GM19452 (cell line): ENCODE data around the gene ADCY7.

Experiments
- ATAC-seq: cut with Tn5 transposase; IDR thresholded peaks from one replicate; pipeline ENCODE4 v1.9.1; 2021; ENCODE audit not compliant: unreplicated experiment

Gene ADCY7

DNA sequence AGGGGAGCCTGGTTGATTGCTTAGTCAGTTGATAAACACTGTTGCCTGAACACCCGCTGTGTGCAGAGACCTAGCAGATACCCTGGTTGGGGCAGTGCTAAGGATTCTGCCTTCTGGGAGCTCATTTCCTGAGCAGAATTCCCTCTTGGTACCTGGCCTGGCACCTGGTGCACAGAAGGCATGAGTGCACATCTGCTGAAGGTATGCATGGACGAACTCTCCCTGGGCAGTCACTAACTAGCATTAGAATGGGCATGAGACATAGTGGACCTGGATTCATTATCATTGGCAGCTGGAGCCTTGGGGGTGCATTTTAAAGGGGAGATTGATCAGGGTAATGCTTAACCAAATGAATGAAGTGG is 13.1 kb downstream of the ADCY7 start:
- ATAC-seq, result no peak

DNA sequence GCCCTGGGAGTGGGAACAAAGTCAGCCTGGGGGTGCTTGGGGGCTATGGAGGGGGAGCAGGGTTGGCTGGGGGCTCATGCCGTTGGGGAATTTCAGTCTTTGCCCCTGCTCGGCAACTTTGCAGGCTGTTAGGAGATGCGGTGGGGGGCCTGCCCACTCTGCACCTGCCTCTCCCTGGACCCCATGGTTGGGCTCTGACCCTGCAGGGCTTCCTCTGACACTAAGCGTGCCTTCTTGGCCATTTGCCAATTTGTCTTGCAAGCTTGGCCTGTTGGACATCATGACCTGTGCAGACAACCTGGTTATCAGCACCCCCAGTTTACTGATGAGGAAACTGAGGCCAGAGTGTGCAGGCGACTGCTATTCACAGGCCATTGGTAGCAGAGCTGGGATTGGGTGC is 14.6 kb downstream of the ADCY7 start:
- no peak for ATAC-seq

- ATAC-seq, result no peak
Measured at GRCh38 chr16:50281391-50282009, 15.1 kb downstream of the ADCY7 start.

GRCh38 chr16:50282010-50282538 is 15.7 kb downstream of the ADCY7 start:
- ATAC-seq, result peak; percentile 92

- no peak for ATAC-seq
Measured at GRCh38 chr16:50282955-50283631, 16.7 kb downstream of the ADCY7 start.

DNA sequence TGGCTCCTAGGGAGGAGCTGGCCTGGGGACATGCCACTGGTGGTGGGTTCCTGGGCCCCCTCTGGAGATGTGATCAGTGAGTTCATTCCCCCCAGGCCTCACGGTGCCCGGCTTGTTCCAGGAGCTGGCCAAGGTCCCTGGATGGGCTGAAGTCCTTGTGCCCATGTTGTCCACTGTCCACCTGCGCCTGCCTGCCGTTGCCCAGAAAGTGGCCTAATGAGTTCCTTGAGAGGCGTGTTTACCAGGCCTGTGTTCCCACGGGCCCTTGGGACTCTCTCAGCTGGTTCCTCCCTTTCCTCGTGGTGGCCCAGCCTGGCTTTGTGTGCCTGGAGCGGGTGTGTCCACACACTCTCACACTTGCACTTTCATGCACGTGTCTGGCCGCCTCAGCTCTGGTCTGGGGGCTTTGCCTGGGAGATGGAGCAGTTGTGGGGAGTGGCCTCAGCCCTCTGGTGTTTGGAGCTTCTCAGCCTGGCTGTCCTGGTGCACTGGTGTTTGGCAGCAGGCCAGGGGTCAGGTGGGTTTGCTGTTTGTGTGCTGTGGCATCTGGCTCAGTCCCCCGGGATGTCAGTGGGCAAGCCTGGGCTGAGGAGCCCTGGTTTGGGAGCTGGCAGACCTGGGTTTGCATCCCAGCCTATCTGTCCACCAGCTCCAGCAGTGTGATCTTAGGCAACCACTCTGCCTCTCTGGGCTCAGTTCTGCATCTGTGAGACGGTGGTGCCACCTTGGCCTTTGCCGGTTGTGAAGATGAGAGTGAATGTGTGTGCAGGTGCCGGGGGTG is 18.0 kb downstream of the ADCY7 start:
- ATAC-seq, result no peak

DNA sequence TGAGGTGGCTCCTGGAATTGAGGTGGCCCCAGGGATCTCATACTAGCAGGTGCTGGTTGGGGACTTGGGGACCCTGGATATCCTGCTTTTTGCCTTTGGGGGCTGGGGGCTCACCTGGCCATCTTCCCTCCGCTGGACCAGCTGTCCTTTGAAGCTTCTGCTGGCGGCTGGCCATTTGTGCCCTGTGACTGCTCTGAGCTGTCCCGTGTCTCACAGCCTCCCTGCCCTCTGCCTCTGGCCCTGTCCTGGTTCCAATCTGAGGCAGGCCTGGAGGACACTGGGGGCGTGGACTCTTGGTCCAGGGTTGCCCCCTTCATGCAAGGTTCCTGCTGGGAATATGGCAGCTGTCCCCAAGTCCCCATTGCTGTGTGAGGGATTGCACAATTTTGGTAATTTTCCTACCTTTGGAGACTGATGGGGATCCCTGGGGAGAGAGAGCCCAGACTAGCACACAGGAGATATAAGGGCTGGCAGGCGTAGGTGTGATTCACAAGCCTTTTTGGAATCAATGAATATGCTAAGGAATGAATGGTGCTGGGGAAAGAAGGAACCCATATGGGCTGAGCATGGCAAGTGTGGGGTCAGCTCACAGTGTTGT is 19.2 kb downstream of the ADCY7 start:
- ATAC-seq, result no peak

DNA sequence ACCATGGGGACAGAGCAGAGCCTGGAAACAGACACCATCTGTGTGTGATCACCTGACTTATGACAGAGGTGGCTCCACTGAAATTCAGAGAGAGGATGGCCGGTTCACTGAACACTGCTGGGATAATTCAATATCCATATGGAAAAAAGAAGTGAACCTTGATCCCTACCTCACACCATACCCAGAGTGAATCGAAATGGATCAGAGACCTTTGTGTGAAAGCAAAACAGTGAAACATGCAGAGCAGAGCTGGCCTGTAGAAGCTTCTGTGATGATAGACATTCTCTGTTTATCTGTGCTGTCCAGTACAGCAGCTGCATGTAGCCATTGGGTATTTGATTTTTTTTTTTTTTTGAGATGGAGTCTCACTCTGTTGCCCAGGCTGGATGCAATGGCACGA is 20.3 kb downstream of the ADCY7 start:
- no peak for ATAC-seq

- ATAC-seq, result no peak
Measured at GRCh38 chr16:50288026-50288425, 21.7 kb downstream of the ADCY7 start.

DNA sequence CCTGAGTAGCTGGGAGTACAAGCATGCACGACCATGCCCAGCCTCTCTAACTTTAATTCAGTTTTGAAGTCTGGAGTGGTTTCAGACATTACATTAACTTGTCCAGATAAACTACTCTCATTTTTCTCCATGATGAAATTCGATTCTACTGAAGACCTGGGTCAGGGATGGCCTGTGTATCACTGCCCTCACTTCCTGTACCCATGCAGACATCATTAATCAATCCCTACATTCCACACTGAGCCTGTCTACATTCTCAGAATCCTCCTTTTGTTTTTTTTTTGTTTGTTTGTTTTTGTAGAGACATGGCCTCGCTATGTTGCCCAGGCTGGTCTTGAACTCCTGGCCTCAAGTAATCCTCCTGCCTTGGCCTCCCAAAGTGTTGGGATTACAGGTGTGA is 22.6 kb downstream of the ADCY7 start:
- no peak for ATAC-seq

DNA sequence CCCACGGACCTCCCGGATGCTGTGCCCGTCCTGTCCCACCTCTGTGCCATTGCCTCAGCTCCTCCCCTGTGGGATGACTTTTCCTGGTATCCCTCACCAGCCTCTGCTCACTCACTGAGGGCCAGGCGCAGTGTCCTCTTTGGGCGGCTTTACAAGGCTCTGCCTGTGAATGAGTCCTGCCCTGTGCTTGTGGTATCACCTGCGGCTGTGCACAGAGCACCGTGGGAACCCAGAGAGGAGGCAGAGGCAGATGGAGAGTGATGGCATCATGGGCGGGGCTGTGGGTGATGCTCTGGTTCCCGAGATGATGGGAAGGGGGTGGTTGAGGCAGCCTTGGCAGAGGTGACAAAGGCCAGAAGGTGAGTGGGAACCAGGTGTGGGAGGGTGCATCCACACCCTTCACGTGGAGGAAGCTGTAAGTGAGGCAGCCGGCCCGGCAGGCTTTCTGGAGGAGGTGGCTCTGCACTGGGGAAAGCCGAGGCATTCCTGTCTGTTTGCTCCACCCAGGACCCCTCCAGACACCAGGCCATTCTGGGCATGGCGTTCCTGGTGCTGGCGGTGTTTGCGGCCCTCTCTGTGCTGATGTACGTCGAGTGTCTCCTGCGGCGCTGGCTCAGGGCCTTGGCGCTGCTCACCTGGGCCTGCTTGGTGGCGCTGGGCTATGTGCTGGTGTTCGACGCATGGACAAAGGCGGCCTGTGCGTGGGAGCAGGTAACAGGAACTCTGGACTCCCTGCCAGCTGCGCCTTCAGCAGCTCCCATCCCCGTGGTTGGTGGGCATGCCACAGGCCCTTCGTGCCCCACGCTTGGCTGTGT is 23.8 kb downstream of the ADCY7 start:
- no peak for ATAC-seq

DNA sequence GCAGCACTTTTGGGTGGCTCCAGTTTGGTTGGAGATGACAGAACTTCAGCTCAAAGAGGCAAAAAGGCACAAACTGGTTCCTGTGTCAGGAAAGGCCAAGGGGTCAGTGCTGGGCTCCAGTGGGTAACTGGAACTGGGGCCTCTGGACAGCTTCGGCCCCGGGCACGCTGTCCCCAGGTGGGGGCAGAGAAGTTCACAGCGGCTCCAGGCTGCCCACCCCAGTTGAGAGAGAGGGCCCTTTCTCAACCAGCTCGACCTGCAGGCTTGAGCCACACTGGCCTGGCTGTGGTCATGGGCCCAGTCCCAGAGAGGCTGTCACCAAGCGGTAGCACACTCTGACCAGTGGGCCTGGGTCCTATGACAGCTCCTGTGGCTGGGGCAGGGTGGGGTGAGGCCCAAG is 24.5 kb downstream of the ADCY7 start:
- ATAC-seq, result no peak

DNA sequence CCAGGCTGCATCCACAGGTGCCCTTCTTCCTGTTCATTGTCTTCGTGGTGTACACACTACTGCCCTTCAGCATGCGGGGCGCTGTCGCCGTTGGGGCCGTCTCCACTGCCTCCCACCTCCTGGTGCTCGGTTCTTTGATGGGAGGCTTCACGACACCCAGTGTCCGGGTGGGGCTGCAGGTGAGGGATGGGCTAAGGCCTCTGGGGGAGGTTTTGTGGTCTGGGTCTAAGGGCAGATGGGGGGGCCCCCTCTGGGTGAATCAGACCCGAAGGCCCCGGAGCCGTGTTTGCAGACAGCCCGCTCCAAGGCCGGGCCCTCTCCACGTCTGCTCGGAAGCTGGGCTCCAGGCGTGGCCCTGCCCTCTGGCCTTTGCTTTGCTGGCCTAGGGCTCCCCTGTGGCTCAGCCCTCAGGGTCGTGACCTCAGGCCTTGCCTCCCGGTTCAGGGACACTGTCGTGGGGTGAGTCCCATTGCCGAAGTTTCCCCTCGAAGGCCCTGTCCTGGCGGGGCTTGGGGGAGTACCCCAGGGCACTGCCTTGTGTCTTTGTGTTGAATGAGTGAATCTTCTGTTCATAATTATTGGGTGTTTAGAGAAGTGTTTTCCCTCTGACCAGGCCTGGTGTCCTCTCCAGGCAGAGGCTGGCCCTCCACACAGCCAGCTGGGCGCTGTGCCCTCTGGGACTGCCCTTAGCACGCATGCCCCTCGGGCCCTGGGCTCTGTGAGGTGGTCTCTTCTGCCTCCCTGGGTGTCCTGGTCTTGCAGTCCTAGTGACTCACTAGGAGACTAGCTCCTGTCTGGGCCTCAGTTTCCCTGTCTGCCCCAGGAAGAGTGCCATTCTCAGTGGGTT is 25.6 kb downstream of the ADCY7 start:
- ATAC-seq, result no peak

DNA sequence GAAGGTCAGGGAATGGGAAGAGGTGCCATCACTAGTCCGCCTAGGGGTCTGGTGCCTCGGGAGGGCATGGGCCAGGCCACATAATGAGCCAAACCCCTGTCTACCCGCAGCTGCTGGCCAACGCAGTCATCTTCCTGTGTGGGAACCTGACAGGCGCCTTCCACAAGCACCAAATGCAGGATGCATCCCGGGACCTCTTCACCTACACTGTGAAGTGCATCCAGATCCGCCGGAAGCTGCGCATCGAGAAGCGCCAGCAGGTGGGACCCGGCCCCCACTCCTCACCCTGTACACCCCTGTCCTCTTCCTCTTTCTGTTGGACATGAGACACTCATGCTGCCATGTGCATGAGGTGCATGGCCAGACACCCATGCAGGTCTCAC is 26.2 kb downstream of the ADCY7 start:
- ATAC-seq, result no peak

- ATAC-seq, result no peak
Measured at GRCh38 chr16:50293041-50293783, 26.9 kb downstream of the ADCY7 start.

DNA sequence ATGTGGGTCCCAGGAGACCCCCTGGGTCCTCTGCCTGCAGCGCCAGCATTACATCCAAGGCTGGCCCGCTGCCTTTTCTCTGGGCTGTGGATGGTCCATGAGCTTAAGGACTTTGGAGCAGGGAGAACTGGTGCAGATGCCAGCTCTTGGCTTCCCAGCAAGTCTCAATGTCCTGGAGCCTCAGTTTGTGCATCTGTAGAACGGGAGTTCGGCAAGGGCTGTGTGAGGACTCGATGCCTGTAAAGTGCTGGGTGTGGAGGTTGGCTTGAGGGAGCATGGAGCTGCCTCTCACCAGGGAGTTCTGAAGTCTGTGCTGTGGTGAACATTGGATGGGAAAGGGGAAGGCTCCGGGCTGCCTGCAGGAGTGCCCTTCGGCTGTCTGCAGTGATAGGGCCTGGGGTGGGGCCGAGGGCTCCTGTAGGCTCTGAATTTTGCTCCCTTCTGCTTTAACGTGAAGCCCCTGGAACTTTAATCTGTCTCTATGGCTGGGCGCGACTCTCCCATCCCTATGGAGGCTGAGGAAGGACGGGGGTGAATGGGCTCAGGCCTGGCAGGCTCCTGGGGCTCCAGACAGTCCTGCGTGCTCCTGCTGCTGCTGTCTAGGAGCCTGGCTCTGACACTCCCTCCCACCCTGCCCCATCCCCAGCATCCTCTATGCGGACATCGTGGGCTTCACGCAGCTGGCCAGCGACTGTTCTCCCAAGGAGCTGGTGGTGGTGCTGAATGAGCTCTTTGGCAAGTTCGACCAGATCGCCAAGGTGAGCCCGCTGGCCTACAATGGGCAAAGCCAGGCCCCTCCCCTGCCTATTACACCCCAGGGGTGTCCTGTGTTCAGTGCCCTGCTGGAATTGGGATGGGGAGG is 27.9 kb downstream of the ADCY7 start:
- ATAC-seq, result no peak

DNA sequence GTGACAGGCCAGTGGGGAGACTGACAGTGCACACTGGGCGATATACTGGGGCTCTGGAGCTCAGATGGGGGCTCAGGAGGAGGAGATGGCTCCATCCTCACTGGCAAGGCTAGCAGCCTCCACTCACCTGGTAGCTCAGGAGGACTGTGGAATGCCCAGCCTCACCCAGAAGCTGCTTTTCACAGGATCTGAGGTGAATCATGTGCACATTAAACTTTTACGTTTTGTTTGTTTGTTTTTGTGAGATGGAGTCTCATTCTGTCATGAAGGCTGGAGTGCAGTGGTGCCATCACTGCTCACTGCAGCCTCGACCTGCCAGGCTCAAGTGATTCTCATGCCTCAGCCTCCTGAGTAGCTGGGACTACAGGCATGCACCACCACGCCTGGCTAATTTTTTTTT is 28.6 kb downstream of the ADCY7 start:
- no peak for ATAC-seq

DNA sequence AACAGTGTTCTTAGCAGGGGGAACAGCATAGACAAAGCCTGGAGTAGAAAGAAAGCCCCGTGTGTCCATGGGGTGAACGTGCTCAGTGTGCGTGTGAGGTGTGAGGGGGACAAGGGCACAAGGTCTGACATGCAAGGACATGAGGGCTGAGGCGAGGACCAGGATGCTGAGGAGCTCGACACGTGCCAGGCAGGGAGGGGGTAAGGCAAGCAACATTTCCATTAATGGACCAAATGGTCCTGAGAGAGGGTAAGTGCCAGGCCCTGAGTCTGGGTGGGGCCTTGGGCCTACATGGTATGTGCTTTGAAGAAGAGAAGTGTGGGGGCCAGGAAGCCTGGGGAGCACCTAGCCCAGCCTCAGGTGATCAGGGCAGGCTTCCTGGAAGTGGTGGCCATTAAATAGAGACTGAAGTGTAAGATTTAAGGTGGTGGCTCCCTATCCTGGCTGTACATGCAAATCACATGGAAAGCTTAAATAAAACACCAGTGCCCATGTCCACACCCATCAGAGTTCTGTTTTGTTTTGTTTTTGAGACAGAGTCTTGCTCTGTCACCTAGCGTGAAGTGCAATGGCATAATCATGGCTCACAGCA is 29.3 kb downstream of the ADCY7 start:
- no peak for ATAC-seq
